SW 1271 (cell line): ENCODE data around the gene NKX2-4.
"Not testable (repeated sequence)": the region's sequence is repeated elsewhere in the genome, so short reads cannot be mapped to it uniquely, and the experiment has no call there.

Source experiments
- DNase-seq, 2 experiments: peaks; one replicate each; lab custom pipeline; 2025; lab: John Stamatoyannopoulos, UW

NKX2-4 gene

DNA sequence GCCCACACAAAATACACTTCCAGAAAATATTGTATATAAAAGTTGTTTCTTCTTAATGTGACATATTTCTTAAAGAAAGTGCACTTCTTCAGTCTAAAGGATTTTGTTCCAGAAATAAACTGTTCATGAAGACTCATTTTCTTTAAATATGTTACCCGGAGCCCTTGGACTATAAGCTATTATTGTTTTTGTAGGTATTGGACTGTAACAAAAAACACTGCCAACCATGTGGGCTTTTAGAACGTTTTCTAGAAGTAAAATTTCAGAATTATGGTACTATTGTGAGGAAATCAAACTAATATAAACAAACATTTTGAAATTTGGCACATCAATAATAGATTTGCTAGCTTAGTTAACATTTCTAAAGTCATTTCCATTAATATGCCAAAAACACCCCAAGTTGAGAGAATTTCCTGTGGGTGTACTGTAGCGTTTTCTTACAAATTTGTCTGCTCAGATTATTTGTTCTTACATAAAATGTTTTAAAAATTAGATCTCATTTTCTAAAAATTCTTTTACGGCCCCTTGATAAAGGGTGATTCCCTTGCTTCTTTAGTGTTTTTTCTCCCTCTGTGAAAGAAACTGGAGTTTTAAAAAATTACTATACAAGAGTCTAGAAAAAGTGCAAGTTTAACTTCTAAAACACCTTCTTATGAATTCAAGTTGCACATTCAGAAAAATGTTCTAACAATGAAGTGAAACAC, 3.4 kb downstream of the NKX2-4 start:
- DNase-seq: no peak

DNA sequence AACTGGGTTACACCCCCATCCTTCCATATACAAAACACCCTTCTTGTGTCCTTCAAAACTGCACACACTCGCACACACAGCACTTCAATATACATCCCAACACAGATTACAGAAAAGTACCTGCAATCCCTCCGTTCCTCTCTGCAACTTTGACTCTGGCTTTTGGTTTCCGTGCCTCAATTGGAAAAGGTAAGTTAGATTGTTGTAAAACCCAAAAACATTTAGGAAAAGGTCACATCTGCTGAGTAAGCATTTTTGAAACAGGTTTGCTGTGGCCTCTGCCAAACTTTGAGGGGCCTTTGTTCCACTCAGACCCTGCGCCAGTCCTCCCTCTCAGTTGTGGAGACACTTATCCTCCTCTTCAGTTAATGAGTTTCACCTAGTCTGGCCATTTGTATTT, 4.2 kb downstream of the NKX2-4 start:
- DNase-seq: no peak

- DNase-seq: no peak
Observed at GRCh38 chr20:21391972-21392352, 5.4 kb downstream of the NKX2-4 start.

DNA sequence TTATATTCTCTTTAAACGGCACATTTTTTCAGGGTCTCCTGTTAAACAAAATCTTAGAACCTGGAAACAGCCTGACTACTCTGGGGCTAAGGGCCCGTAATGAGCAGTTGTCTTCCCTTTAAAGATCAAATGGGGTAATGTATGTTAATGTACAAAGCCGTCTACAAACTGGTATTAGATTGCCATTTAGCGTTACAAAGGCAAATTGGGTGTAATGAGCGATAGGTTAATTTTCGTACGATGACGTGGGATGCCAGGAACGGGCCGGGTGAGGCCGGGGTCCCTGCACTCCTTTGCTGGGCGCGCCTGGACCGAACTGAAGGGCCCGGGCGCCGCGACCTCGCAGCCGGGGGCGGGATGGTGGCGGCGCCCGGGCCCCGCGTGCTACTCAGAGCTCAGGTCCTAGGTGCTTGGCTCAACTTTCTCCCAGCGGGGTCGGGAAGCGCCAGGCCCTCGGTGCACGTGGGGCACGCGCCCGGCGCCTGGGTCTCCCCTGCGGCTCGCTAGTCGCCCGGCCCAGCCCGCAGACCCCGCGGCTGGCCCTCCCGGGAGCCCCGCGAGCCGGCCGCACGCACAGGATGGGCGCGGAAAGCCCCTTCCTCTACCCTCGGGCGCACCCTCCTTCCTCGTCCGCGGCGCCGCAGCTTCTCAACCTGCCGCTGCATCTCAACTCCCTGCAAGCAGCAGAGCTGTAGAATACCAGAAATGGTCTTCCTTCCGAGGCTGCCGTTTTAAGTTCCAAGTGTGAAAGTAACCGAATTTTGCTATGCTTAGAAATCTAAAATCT, 5.9 kb downstream of the NKX2-4 start:
- DNase-seq: no peak

DNA sequence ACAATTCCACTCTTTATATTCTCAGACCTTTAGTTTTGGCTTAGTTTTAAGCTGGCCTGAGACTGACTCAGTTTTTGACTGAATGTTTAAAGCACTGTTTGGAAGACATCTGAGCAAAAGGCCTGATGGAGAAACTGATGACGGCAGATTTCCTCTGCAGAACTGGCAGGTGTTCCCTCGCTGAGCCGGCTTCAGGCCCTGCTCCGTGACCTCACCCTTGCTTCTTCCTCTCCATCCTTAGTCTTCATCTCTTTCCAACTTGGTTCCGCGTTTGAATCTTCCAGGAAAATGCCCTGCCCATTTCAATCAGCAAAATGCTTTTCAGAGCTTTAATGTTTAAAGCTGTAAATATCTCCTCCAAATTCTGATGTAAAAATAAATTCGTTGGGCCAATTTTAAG, 6.6 kb downstream of the NKX2-4 start:
- no peak for DNase-seq

DNA sequence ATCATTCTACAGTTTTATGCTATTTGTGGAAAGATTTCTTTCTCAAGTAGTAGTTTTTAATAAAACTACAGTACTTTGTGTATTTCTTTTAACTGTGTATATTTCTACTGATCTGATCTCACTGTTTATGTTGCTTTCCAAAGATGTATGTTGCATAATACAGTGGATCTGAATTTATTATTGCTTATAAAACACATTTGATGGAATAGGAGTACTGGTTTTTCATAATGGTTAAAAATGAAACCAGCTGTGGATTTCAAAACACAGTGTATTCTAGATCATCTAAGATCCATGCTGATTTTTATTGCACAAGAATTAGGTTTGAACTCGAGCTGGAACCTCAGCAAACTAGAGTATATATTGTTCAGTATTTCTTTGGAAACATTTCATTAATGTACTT, 8.0 kb downstream of the NKX2-4 start:
- no peak for DNase-seq

GRCh38 chr20:21388566-21388965, 8.8 kb downstream of the NKX2-4 start:
- DNase-seq: no peak

DNA sequence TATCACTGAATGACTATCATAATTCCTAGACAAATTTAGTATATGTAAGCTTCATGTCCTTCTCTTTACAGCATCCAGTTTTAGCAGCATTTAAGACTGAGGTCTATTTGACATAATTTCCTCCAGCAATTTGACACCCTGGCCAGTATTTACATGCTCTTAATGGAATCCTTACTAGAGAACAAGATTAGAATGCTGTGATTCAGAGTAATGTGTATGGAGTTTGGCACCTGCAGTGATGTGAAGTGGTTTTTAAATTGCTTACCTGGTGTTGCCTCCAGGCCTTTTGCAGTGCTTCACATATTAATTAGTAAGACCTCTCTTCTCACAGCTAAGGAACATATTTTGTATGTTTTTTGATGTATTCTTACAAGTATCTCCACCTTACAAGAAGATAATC, 9.8 kb downstream of the NKX2-4 start:
- no peak for DNase-seq

DNA sequence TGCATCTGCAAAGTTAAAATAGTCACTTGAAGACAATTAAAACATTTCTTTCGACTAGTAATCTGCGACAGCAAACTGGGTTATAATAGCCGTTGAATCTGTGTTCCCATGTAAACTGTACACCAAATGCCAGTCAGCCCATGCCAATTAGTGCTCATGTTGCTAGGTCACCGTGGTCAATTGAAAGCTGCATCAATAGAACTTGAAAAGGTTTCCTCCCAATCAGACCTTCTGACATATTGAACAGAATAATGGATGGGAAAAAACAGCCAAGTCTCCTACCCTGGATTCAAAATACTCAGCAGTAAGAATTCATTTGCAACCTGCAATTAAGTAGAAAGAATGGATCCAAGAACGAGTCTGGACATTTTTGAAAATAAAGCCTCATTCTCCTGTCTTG, 11.2 kb downstream of the NKX2-4 start:
- no peak for DNase-seq

DNA sequence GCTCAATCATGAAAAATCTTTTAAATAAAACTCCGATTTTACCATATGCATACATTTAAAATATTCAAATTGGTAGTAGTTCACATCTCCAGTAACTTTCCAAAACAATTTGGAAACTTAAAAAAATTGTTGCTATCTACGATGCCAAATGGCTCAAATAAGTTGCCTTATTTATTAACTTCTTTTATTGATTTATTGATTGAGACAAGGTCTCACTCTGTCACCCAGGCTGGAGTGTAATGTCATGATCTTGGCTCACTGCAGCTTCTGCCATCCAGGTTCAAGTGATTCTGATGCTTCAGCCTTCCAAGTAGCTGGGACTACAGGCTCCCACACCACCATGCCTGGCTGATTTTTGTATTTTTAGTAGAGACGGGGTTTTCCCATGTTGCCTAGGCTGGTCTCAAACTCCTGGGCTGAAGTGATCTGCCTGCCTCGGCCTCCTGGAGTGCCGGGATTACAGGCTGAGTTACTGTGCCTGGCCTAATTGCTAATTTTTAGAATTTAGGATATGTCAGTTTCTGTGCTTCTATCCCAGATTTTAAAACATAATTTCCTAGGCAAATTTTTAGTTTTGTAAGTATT, 12.9 kb downstream of the NKX2-4 start:
- no peak for DNase-seq

DNA sequence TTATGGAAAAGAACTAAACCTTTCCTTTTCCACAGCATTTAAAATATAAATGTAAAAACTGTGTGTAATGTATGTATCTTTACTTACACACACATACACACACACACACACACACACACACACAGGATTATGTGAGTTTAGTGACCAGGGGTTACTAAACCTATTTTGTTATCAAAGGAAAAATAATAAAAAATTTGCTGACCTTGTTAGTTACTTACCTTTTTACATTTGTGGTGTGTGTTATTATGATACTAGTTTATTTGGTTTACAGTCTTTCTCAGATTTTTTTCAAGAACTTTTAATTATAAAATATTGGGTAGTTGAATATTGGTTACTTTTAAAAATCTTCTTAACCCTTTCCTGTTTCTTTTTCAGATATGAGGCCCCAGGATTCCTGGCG, 15.7 kb downstream of the NKX2-4 start:
- DNase-seq: no peak

GRCh38 chr20:21380711-21381110, 16.6 kb downstream of the NKX2-4 start:
- DNase-seq: no peak

GRCh38 chr20:21378259-21378658, 19.1 kb downstream of the NKX2-4 start:
- DNase-seq: no peak

DNA sequence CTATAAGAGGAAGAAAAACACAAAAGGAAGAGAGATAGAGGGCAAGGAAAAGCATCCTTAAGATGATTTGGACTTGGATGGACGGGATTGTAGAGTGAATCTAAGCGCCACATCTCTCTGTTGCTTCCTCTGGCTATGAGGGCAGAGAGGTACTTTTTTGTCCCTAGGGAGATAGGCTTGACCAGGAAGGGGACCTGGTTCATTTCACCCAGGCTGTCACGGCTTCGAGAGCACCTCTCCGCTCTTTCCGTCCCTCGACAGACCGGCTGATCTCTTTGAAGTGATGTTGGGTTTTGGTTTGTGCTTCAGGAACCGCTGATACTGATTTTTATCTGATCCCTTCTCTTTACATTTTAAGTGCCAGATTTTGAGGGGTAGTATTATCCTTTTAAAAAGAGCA, 19.6 kb downstream of the NKX2-4 start:
- DNase-seq: no peak

DNA sequence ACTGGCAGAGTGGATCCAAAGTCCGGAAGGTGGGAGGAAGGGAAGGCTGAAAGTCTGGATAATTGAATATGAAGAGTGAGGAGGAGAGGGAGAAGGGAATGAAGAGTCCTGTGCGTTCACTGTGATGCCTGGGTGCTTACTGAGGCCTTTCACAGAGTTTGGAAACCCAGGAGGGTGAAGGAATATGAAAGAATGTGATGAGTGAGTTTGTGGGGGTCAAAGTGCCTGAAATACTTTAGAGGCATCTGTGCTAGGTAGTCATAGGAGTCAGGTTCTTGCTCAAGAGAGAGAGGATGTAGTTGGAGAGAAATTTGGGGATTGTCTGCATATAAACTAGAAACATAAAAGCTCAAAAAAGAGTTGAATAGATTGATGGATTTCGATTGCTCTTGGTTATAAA, 20.7 kb downstream of the NKX2-4 start:
- no peak for DNase-seq

- DNase-seq: no peak
Observed at GRCh38 chr20:21373436-21373835, 23.9 kb downstream of the NKX2-4 start.

GRCh38 chr20:21372016-21372415, 25.3 kb downstream of the NKX2-4 start:
- no peak for DNase-seq

GRCh38 chr20:21371193-21371592, 26.1 kb downstream of the NKX2-4 start:
- no peak for DNase-seq

- no peak for DNase-seq
Observed at GRCh38 chr20:21368791-21369190, 28.5 kb downstream of the NKX2-4 start.

GRCh38 chr20:21366273-21366672, 31.1 kb downstream of the NKX2-4 start:
- DNase-seq: not testable (repeated sequence)

- DNase-seq: no peak
Observed at GRCh38 chr20:21365771-21366170, 31.6 kb downstream of the NKX2-4 start.

- no peak for DNase-seq
Observed at GRCh38 chr20:21364413-21364812, 32.9 kb downstream of the NKX2-4 start.

- no peak for DNase-seq
Observed at GRCh38 chr20:21361266-21361665, 36.1 kb downstream of the NKX2-4 start.
